Mucosa of descending colon (tissue), 3 donors: Measurements from ENCODE around the gene ELP5. TPM values are rescaled to one million over a fixed set of nuclear protein-coding genes. Genes with fewer than 3 reads are reported as not detected.

Source experiments
- ATAC-seq: fragments of 200-7000 bp; cut with Tn5 transposase; one replicate; pipeline ENCODE4 v1.9.1; 2020; ENCODE audit warnings: mild to moderate bottlenecking, moderate library complexity
- DNase-seq, 3 donors: peaks; one replicate each; pipeline ENCODE4 v3.0.0-alpha.2; 2020
- H3K36me3 ChIP-seq: fragments of 200-600 bp; one replicate; pipeline ENCODE4 v1.8.0; 2021; ENCODE audit warnings: low read depth, mild to moderate bottlenecking
- H3K4me1 ChIP-seq: fragments of 200-600 bp; one replicate; pipeline ENCODE4 v1.8.0; 2021; ENCODE audit warnings: low read depth, mild to moderate bottlenecking
- H3K4me3 ChIP-seq: fragments of 200-600 bp; one replicate; pipeline ENCODE4 v1.8.0; 2021; ENCODE audit warnings: mild to moderate bottlenecking
- H3K9me3 ChIP-seq: fragments of 200-600 bp; one replicate; pipeline ENCODE4 v1.8.0; 2021; ENCODE audit warnings: mild to moderate bottlenecking
- intact Hi-C, 2 donors: fragments of 100-400 bp; cut with DNase I in 1 of 2; cut with micrococcal nuclease in 1 of 2; formaldehyde crosslinking; loops; one replicate each; pipeline versions ENCODE4 v1.11.0 to v1.11.1; 2022; cut with DNase I, micrococcal nuclease
- long read RNA-seq, 2 donors: library from polyadenylated mRNA; unstranded; transcript quantifications; one replicate each; pipeline ENCODE4 v2.0.0, GENCODE V29; 2019 to 2021
- total RNA-seq, 3 donors: library from RNA; stranded (reverse); fragmentation: NEBNext Ultra II Directional in 2 of 3; extraction: Animal tissue kit (Norgen Biotek cat#: 25700) in 2 of 3; gene quantifications; one replicate each; pipeline versions ENCODE4 v1.2.1 to v1.2.4, GENCODE V29; 2021 to 2023
- TF ChIP-seq, protein P1 (sequence below): fragments of 200-600 bp; IDR thresholded peaks from one replicate; pipeline ENCODE4 v1.8.0; 2022; ENCODE audit warnings: antibody characterized with exemption, mild to moderate bottlenecking
- donor health status: DM: no; HTN: no; CAD: no; lungs with moderate emphysema.
- donor health status: DM: no; HTN: no; CAD: no.
- donor health status: DM: no; HTN: yes; CAD: no.

Gene ELP5, protein sequence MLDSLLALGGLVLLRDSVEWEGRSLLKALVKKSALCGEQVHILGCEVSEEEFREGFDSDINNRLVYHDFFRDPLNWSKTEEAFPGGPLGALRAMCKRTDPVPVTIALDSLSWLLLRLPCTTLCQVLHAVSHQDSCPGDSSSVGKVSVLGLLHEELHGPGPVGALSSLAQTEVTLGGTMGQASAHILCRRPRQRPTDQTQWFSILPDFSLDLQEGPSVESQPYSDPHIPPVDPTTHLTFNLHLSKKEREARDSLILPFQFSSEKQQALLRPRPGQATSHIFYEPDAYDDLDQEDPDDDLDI
- total RNA-seq = 10 to 100 TPM; 34.9 to 45.6 (median 42.2) TPM
- long read RNA-seq, donor 1, transcript ELP5-214 (6 exons, 2,209 nt) = minor isoform, 7 of 36 reads
- long read RNA-seq, donor 1, transcript ELP5-204 (8 exons, 1,423 nt) = major isoform, 19 of 36 reads
- long read RNA-seq, donor 1, partial matches to known transcripts = 2 of 36 reads
- long read RNA-seq, donor 1, other reads (novel, unspliced or antisense) = 8 of 36 reads
- long read RNA-seq, donor 2, transcript ELP5-210 (4 exons, 687 nt) = major isoform, 24 of 41 reads
- long read RNA-seq, donor 2, transcript ELP5-204 (8 exons, 1,423 nt) = minor isoform, 8 of 41 reads
- long read RNA-seq, donor 2, partial matches to known transcripts = 4 of 41 reads
- long read RNA-seq, donor 2, other reads (novel, unspliced or antisense) = 2 of 41 reads

DNA sequence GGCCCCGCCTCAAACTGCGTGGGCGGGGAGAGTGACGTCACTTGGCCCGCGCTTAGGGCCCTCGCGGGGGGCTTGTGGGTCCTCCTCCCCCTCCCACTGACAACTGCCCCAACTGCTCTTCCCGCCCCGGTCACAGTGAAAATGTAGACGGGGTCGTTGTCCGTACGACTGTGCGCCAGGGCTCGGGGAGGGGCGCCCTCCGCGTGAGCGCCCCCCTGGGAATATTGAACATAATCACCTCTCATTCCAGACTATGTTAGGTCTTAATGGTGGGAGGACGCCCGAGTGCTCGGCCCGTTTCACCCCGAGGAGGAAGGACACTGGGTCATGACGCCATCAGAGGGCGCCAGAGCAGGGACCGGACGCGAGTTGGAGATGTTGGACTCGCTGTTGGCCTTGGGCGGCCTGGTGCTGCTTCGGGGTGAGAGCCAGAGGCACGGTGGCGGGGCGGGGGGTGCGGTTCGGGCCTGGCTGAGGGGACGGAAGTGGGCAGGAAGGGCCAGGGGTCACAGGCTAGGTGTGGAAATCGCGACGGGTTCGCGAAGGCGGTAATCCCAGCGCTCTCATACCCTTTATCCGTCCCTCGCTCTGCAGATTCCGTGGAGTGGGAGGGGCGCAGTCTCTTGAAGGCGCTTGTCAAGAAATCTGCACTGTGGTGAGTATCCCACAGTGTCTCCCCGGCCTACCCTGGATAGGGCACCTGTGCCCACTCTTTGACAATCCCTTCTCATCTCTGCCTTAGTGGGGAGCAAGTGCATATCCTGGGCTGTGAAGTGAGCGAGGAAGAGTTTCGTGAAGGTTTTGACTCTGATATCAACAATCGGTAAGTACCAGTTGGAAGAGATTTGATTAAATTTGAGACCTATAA is at the start of gene ELP5:
ELP5 (plus strand) TSS at position 40 of the 868 bp plus-strand sequence; CDS start at position 376, 336 bp downstream.
- peak; percentile 78 for ATAC-seq
- peaks cover 27% of the 10 kb centered on the region for H3K4me1 ChIP-seq
- peak; percentile 96 to 97 (median 96) for DNase-seq
- peak within 1 kb of the TSS; percentile 85 for H3K4me3 ChIP-seq
- TF ChIP-seq, protein P1, sequence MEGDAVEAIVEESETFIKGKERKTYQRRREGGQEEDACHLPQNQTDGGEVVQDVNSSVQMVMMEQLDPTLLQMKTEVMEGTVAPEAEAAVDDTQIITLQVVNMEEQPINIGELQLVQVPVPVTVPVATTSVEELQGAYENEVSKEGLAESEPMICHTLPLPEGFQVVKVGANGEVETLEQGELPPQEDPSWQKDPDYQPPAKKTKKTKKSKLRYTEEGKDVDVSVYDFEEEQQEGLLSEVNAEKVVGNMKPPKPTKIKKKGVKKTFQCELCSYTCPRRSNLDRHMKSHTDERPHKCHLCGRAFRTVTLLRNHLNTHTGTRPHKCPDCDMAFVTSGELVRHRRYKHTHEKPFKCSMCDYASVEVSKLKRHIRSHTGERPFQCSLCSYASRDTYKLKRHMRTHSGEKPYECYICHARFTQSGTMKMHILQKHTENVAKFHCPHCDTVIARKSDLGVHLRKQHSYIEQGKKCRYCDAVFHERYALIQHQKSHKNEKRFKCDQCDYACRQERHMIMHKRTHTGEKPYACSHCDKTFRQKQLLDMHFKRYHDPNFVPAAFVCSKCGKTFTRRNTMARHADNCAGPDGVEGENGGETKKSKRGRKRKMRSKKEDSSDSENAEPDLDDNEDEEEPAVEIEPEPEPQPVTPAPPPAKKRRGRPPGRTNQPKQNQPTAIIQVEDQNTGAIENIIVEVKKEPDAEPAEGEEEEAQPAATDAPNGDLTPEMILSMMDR = peak; percentile 45
- H3K36me3 ChIP-seq = no peaks in the 10 kb centered on the region
- no peaks in the 10 kb centered on the region for H3K9me3 ChIP-seq
- intact Hi-C loops = no loop called here

DNA sequence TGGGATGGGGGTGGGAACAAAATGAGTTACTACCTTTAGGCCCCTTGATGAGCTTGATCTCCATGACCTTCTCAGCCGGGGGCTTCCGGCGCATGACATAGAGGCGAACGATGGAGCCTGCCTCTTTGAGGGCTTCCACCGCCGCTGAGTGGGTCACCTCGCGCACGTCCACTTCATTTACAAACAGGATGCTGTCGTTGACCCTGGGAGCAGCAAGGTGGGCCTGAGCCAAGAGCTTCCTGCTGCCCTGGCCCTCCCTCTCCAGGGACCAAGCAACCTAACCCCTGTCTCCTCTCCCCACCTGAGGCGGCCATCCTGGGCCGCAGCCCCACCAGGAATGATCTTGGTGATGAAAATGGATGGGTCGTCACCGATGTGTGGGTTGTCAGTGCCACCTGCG is 48.6 kb upstream of the ELP5 start:
- intact Hi-C loops = no loop called here
- H3K4me3 ChIP-seq = no peak overlapping the region
- H3K4me1 ChIP-seq = peaks cover 3% of the 10 kb centered on the region
- no peaks in the 10 kb centered on the region for H3K9me3 ChIP-seq
- H3K36me3 ChIP-seq = no peaks in the 10 kb centered on the region
- TF ChIP-seq, protein P1 = no peak
- ATAC-seq (no peak), DNase-seq (peak in 1 of 3 donors; percentile 50)

DNA sequence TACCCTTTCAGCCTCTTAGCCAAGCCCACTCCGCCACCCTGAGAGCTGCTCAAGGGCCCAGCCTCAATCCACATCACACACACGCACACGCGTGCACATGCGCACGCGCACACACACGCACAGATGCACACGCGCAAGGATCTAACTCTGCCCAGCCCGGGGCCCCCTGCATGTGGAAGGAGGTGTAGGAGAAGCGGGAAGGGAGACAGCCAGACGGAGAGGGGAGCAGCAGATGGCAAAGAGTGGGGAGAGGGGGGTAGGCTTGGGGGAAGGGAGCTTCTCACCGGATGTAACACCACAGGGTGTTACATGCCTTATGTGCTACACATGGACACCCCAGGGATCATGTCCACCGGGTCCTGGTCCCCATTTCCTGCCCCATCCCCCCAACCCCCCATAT is 47.7 kb upstream of the ELP5 start:
- intact Hi-C loops = no loop called here
- Histone ChIP-seq H3K36me3 (no peaks in the 10 kb centered on the region), H3K4me3 (no peak overlapping the region), H3K9me3 (no peaks in the 10 kb centered on the region), H3K4me1 (peaks cover 3% of the 10 kb centered on the region)
- TF ChIP-seq, protein P1 = no peak
- peak in 1 of 3 donors; percentile 60 for DNase-seq
- ATAC-seq = peak; percentile 10

DNA sequence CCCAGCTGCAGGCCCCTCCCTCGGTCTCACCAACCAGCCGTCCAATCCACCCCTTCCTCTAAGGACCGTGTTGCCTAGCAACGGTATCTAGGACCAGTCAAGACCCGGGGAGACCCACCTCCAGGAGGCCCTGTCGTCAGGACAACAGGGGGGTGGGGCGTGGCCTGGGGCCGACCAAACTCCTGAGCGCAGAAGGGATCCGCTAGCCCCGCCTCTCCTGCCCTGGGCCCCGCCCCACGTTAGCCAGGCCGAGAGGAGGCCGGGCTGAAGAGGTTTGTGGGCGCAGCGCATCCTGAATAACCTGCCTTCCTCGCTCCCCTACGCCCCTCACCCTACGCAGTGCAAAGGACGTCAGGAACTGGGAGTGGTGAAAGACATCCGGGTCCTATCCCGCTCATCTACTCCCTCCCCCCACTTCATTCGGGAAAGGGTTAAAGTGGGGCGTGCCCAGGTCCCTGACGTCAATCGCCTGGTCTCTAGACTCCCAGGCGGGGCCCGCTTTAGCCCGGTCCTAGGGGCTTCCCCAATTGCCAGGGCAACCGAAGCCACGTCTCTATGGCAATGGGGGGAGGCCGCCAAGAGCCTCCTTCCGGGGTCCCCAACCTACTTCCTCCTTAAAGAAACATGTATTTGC is 47.1 kb upstream of the ELP5 start:
- peak; percentile 90 for ATAC-seq

More for the DNA sequence above, 47.1 kb upstream of the ELP5 start:
- intact Hi-C loops = no loop called here
- peak; percentile 82 to 93 (median 83) for DNase-seq
- Histone ChIP-seq H3K4me3 (no peak overlapping the region), H3K36me3 (no peaks in the 10 kb centered on the region), H3K9me3 (no peaks in the 10 kb centered on the region), H3K4me1 (peaks cover 3% of the 10 kb centered on the region)
- TF ChIP-seq, protein P1 = no peak
